ENCODE measurements around the gene RNF212. TPM values are rescaled to one million over a fixed set of nuclear protein-coding genes. Genes with fewer than 3 reads are reported as not detected.

RNF212 gene
- total RNA-seq, 3 donors from 2014 or later (not counting 1 experiment from before 2014, with no cell fraction given) = 1.0 to 2.0 (median 1.7) TPM

DNA sequence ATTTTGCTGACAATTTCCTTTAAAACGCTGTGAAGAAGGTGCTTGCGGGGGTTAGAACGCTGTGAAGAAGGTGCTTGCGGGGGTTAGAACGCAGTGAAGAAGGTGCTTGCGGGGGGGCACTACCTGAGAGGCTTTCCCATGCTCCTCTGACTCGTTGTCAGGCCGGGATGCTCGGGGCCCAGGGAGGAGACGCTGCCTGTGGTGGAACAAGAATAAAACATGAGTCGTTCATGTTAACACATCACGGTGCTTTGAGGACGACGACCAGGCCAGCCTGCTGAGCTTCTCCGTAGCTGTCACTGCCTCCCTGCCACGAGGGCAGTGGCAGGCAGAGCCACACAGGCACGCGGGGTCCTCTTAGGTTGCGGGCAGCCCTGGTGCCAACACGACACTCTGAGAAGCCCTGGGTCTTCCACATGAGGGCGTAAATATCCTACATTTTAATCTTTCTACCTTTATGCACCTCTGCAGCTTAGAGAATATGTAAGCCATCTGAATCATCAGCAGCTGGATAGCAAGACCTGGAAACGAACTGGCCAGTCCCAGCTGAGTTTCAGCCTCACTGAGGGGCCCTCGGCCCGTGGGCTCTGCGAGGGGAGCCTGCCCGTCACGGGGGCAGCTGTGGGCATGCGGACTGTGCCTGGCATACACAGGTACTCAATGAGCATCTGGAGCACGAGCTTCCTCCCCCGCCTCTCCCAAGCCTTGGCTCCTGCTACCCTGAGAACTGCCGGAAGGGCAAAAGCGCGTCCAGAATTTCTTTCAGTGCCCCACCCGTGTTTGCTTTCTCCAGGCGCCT, 55.0 kb downstream of the RNF212 start:
- H3K27ac Mint-ChIP-seq = peak overlapping the region; percentile 21 to 54
- intact Hi-C loops (cut with micrococcal nuclease) = no loop called here

DNA sequence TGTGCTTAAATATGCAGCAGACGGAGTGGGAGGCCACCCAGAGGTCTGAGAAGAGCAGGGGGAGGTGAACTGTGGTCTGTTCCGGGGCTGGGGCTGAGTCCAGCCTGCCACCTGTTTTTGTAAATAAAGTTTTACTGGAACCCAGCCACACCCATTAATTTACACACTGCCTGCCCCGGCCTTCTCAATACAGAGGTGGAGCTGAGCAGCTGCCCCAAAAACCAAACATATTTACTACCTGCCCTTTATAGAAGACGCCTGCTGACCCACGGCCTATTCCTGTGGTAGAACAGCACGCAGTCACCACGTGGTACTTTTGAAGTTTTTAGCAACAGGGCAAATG, 56.0 kb downstream of the RNF212 start:
- 89% methylated on average over 7 of the region's 7 CpGs for WGBS (ENCODE audit: insufficient coverage)
- Histone ChIP-seq H3K27me3 (ENCODE audit: control insufficient read depth, insufficient read depth, low read length) (no peaks in the 10 kb centered on the region), H3K4me1 (ENCODE audit: control insufficient read depth, insufficient read depth, low read length) (peaks cover 14% of the 10 kb centered on the region), H3K9me3 (ENCODE audit: control insufficient read depth, insufficient read depth, low read length) (no peaks in the 10 kb centered on the region), H3K4me3 (ENCODE audit: low read length) (no peak overlapping the region), H3K36me3 (ENCODE audit: control insufficient read depth, insufficient read depth, low read length) (no peaks in the 10 kb centered on the region), H3K27ac (ENCODE audit: low read length) (no peak overlapping the region)
- Mint-ChIP-seq H3K4me1 (peaks cover 8 to 9% of the 10 kb centered on the region in 2 donors), H3K9me3 (no peaks in the 10 kb centered on the region), H3K36me3 (no peaks in the 10 kb centered on the region), H3K4me3 (no peak overlapping the region), H3K27ac (no peak overlapping the region), H3K27me3 (ENCODE audit: low read depth in 2 of 2) (peaks cover 6 to 11% of the 10 kb centered on the region in 2 donors)
- intact Hi-C loops (cut with micrococcal nuclease) = no loop called here
- no peak for ATAC-seq
- TF ChIP-seq, protein P1, sequence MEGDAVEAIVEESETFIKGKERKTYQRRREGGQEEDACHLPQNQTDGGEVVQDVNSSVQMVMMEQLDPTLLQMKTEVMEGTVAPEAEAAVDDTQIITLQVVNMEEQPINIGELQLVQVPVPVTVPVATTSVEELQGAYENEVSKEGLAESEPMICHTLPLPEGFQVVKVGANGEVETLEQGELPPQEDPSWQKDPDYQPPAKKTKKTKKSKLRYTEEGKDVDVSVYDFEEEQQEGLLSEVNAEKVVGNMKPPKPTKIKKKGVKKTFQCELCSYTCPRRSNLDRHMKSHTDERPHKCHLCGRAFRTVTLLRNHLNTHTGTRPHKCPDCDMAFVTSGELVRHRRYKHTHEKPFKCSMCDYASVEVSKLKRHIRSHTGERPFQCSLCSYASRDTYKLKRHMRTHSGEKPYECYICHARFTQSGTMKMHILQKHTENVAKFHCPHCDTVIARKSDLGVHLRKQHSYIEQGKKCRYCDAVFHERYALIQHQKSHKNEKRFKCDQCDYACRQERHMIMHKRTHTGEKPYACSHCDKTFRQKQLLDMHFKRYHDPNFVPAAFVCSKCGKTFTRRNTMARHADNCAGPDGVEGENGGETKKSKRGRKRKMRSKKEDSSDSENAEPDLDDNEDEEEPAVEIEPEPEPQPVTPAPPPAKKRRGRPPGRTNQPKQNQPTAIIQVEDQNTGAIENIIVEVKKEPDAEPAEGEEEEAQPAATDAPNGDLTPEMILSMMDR (IDR thresholded peaks at IDR 0.05) = no peak
- no peak for DNase-seq

More for the DNA sequence above, 55.0 kb downstream of the RNF212 start:
- WGBS (ENCODE audit: insufficient coverage) = 86% methylated on average over 35 of the region's 35 CpGs
- Histone ChIP-seq H3K36me3 (ENCODE audit: control insufficient read depth, insufficient read depth, low read length) (no peaks in the 10 kb centered on the region), H3K9me3 (ENCODE audit: control insufficient read depth, insufficient read depth, low read length) (no peaks in the 10 kb centered on the region), H3K4me1 (ENCODE audit: control insufficient read depth, insufficient read depth, low read length) (peaks cover 14% of the 10 kb centered on the region), H3K27ac (ENCODE audit: low read length) (no peak overlapping the region), H3K27me3 (ENCODE audit: control insufficient read depth, insufficient read depth, low read length) (no peaks in the 10 kb centered on the region), H3K4me3 (ENCODE audit: low read length) (no peak overlapping the region)
- Mint-ChIP-seq H3K9me3 (no peaks in the 10 kb centered on the region), H3K4me1 (peaks cover 8 to 9% of the 10 kb centered on the region in 2 donors), H3K4me3 (no peak overlapping the region), H3K27me3 (ENCODE audit: low read depth in 2 of 2) (peaks cover 11 to 21% of the 10 kb centered on the region in 2 donors), H3K36me3 (no peaks in the 10 kb centered on the region)
- ATAC-seq = no peak
- TF ChIP-seq, protein P1 (IDR thresholded peaks at IDR 0.05) = no peak
- no peak for DNase-seq

GRCh38 chr4:1056671-1057402, 56.5 kb downstream of the RNF212 start:
- no peaks in the 10 kb centered on the region for H3K9me3 Mint-ChIP-seq
- no peak overlapping the region for H3K4me3 ChIP-seq (ENCODE audit: low read length)
- peak overlapping the region; percentile 85 to 94 for H3K27ac Mint-ChIP-seq
- intact Hi-C loops (cut with micrococcal nuclease) = no loop called here
- H3K36me3 Mint-ChIP-seq = no peaks in the 10 kb centered on the region
- DNase-seq (peak in 1 of 2 donors; percentile 11), ATAC-seq (no peak)
- peaks cover 2 to 6% of the 10 kb centered on the region in 2 donors for H3K27me3 Mint-ChIP-seq (ENCODE audit: low read depth in 2 of 2)
- TF ChIP-seq, protein P1 (IDR thresholded peaks at IDR 0.05) = no peak
- H3K4me1 ChIP-seq (ENCODE audit: control insufficient read depth, insufficient read depth, low read length) = peaks cover 14% of the 10 kb centered on the region
- WGBS (ENCODE audit: insufficient coverage) = 93% methylated on average over 27 of the region's 28 CpGs
- no peaks in the 10 kb centered on the region for H3K36me3 ChIP-seq (ENCODE audit: control insufficient read depth, insufficient read depth, low read length)
- H3K27ac ChIP-seq (ENCODE audit: low read length) = no peak overlapping the region
- no peaks in the 10 kb centered on the region for H3K9me3 ChIP-seq (ENCODE audit: control insufficient read depth, insufficient read depth, low read length)
- peaks cover 8 to 9% of the 10 kb centered on the region in 2 donors for H3K4me1 Mint-ChIP-seq
- no peaks in the 10 kb centered on the region for H3K27me3 ChIP-seq (ENCODE audit: control insufficient read depth, insufficient read depth, low read length)
- peak overlapping the region; percentile 83 for H3K4me3 Mint-ChIP-seq

All from natural killer cell (primary cell).